ENCODE results near the gene TREM2.

- TF ChIP-seq CTCF (IDR thresholded peaks at IDR 0.05): no peak
- TF ChIP-seq EZH2 (IDR thresholded peaks at IDR 0.05; ENCODE audit: borderline replicate concordance, insufficient read depth, low read depth, low read length, poor library complexity, severe bottlenecking): no peak
Measured at GRCh38 chr6:41132254-41132653, 30.7 kb downstream of the TREM2 start.

Measured in B cell (primary cell).